ENCODE measurements around the gene OSTF1. TPM values are rescaled to one million over a fixed set of nuclear protein-coding genes. Genes with fewer than 3 reads are reported as not detected.

Gene OSTF1
- total RNA-seq, 1 donor from 2014 or later, result 40.8 TPM

GRCh38 chr9:75085640-75086039 lies 2.7 kb upstream of the OSTF1 start:
- peak; percentile 35 for DNase-seq

GRCh38 chr9:75086541-75087288 lies 1.6 kb upstream of the OSTF1 start:
- no peak for DNase-seq

- DNase-seq, result peak; percentile 52
Measured at GRCh38 chr9:75087289-75087823, 958 bp upstream of the OSTF1 start.

- peak; percentile 78 for DNase-seq
Measured at GRCh38 chr9:75088646-75089372, 495 bp downstream of the OSTF1 start.

- DNase-seq, result no peak
Measured at GRCh38 chr9:75089373-75089766, 1.1 kb downstream of the OSTF1 start.

GRCh38 chr9:75090579-75090978 lies 2.3 kb downstream of the OSTF1 start:
- no peak for DNase-seq

- no peak for DNase-seq
Measured at GRCh38 chr9:75092766-75093165, 4.5 kb downstream of the OSTF1 start.

- no peak for DNase-seq
Measured at GRCh38 chr9:75096796-75097195, 8.5 kb downstream of the OSTF1 start.

- DNase-seq, result no peak
Measured at GRCh38 chr9:75101004-75101588, 12.8 kb downstream of the OSTF1 start.

GRCh38 chr9:75102177-75102790 lies 14.0 kb downstream of the OSTF1 start:
- DNase-seq, result no peak

GRCh38 chr9:75104607-75105006 lies 16.3 kb downstream of the OSTF1 start:
- DNase-seq, result no peak

- DNase-seq, result no peak
Measured at GRCh38 chr9:75105019-75105540, 16.8 kb downstream of the OSTF1 start.

GRCh38 chr9:75105841-75106240 lies 17.5 kb downstream of the OSTF1 start:
- DNase-seq, result no peak

GRCh38 chr9:75106857-75107256 lies 18.5 kb downstream of the OSTF1 start:
- no peak for DNase-seq

GRCh38 chr9:75108571-75108970 lies 20.3 kb downstream of the OSTF1 start:
- DNase-seq, result no peak

- DNase-seq, result no peak
Measured at GRCh38 chr9:75109210-75109839, 21.0 kb downstream of the OSTF1 start.

- no peak for DNase-seq
Measured at GRCh38 chr9:75111019-75111622, 22.8 kb downstream of the OSTF1 start.

GRCh38 chr9:75112789-75113188 lies 24.5 kb downstream of the OSTF1 start:
- DNase-seq, result no peak

- DNase-seq, result no peak
Measured at GRCh38 chr9:75116306-75116705, 28.0 kb downstream of the OSTF1 start.

GRCh38 chr9:75117564-75117963 lies 29.2 kb downstream of the OSTF1 start:
- DNase-seq, result no peak

- DNase-seq, result no peak
Measured at GRCh38 chr9:75120686-75121085, 32.4 kb downstream of the OSTF1 start.

Measured in skin of body (tissue), 2 donors.